H1 (cell line): ENCODE results near the gene ADM5. TPM values are rescaled to one million over a fixed set of nuclear protein-coding genes. Genes with fewer than 3 reads are reported as not detected.

Experiments used
- BACH1 ChIP-seq: IDR thresholded peaks from 2 replicates; pipeline ENCODE4 v1.6.1; 2012; ENCODE audit warnings: low read length, improper control_type of control experiment
- BCL11A ChIP-seq, 2 experiments: IDR thresholded peaks; one replicate each; pipeline ENCODE4 v1.6.1; 2011; ENCODE audit warnings: low read depth in 2 of 2, low read length in 2 of 2, mild to moderate bottlenecking in 2 of 2
- CBX8 ChIP-seq: fragments of 300-800, 300-1000 bp; sonication (generic); IDR thresholded peaks from 2 replicates; pipeline ENCODE4 v1.7.1; 2016; ENCODE audit warnings: low read depth, low read length, borderline replicate concordance
- CHD1 ChIP-seq: IDR thresholded peaks from 2 replicates; pipeline ENCODE4 v1.6.1; 2012; ENCODE audit warnings: low read depth, low read length, improper control_type of control experiment
- CREB1 ChIP-seq: IDR thresholded peaks from 2 replicates; pipeline ENCODE4 v1.6.1; 2012; ENCODE audit warnings: inconsistent platforms
- E2F6 ChIP-seq: IDR thresholded peaks from 2 replicates; pipeline ENCODE4 v1.6.1; 2012; ENCODE audit warnings: inconsistent platforms
- EGR1 ChIP-seq: IDR thresholded peaks from 2 replicates; pipeline ENCODE4 v1.6.1; 2011; ENCODE audit warnings: low read depth, low read length, borderline replicate concordance
- FOSL1 ChIP-seq: IDR thresholded peaks from 2 replicates; pipeline ENCODE4 v1.6.1; 2011; ENCODE audit warnings: mild to moderate bottlenecking, low read depth, low read length, moderate library complexity; ENCODE audit not compliant: insufficient read depth
- GTF2F1 ChIP-seq: IDR thresholded peaks from 2 replicates; pipeline ENCODE4 v1.6.1; 2012; ENCODE audit warnings: low read depth, low read length, improper control_type of control experiment, borderline replicate concordance
- NANOG ChIP-seq: IDR thresholded peaks from 2 replicates; pipeline ENCODE4 v1.6.1; 2011; ENCODE audit warnings: low read length, low read depth, mild to moderate bottlenecking, inconsistent platforms; ENCODE audit not compliant: insufficient read depth, poor library complexity, severe bottlenecking
- NRF1 ChIP-seq: IDR thresholded peaks from 2 replicates; pipeline ENCODE4 v1.6.1; 2011; ENCODE audit warnings: mild to moderate bottlenecking, low read depth, low read length, improper control_type of control experiment
- PHF8 ChIP-seq: fragments of 200-600 bp; sonication (generic); conservative IDR thresholded peaks from 2 replicates; pipeline ENCODE4 v1.7.1; 2012; ENCODE audit warnings: low read depth, mild to moderate bottlenecking, inconsistent platforms, low read length, moderate library complexity
- POU5F1 ChIP-seq: IDR thresholded peaks from 2 replicates; pipeline ENCODE4 v1.6.1; 2011; ENCODE audit warnings: low read depth, mild to moderate bottlenecking, low read length, moderate library complexity
- RFX5 ChIP-seq: IDR thresholded peaks from 2 replicates; pipeline ENCODE4 v1.6.1; 2011; ENCODE audit warnings: low read depth, low read length, improper control_type of control experiment, borderline replicate concordance
- SIN3A ChIP-seq, 2 experiments: IDR thresholded peaks in 1 of 2; conservative IDR thresholded peaks in 1 of 2; 2 replicates each; pipeline ENCODE4 v1.6.1; 2011 to 2012; ENCODE audit warnings: low read length in 2 of 2, improper control_type of control experiment in 1 of 2, low read depth in 1 of 2, mild to moderate bottlenecking in 1 of 2
- SIRT6 ChIP-seq: IDR thresholded peaks from one replicate; pipeline ENCODE4 v1.7.1; 2012; ENCODE audit warnings: low read length, inconsistent platforms
- SIX5 ChIP-seq: IDR thresholded peaks from 2 replicates; pipeline ENCODE4 v1.6.1; 2011; ENCODE audit warnings: mild to moderate bottlenecking, low read depth, low read length
- SP2 ChIP-seq: IDR thresholded peaks from 2 replicates; pipeline ENCODE4 v1.6.1; 2012; ENCODE audit warnings: mild to moderate bottlenecking, low read length, inconsistent platforms
- SRF ChIP-seq: IDR thresholded peaks from 2 replicates; pipeline ENCODE4 v1.6.1; 2011; ENCODE audit warnings: mild to moderate bottlenecking, low read depth, low read length, moderate library complexity
- TAF1 ChIP-seq: IDR thresholded peaks from 2 replicates; pipeline ENCODE4 v1.6.1; 2011; ENCODE audit warnings: mild to moderate bottlenecking, low read depth, low read length
- TCF12 ChIP-seq: IDR thresholded peaks from 2 replicates; pipeline ENCODE4 v1.6.1; 2011; ENCODE audit warnings: low read depth, mild to moderate bottlenecking, low read length
- YY1 ChIP-seq: IDR thresholded peaks from 2 replicates; pipeline ENCODE4 v1.6.1; 2011; ENCODE audit warnings: low read depth, mild to moderate bottlenecking, low read length
- polyA plus RNA-seq, 7 experiments: library from polyadenylated mRNA; depleted of rRNA in 3 of 7; stranded (reverse) in 5 of 7; unstranded in 2 of 7; fragments of >200 nt in 5 of 7; fragments of 200-250 nt in 2 of 7; gene quantifications; 1 replicate in 5 of 7; 2 replicates in 1 of 7; 4 replicates in 1 of 7; pipeline versions ENCODE4 v1.2.1 to v1.2.3, GENCODE V29; 2011 to 2013; ENCODE audit warnings: missing spikeins in 2 of 7, mixed read lengths in 2 of 7
- total RNA-seq: library from RNA; stranded (reverse); fragmentation: NEBNext Ultra II Directional; extraction: Animal tissue kit (Norgen Biotek cat#: 25700); gene quantifications from 2 replicates; pipeline ENCODE4 v1.2.1, GENCODE V29; 2021

Gene ADM5
- total and polyA plus RNA-seq, 2 of the 8 experiments (the other 6 are each of a cell fraction or from before 2014, with no cell fraction given), result 2.5 to 2.6 TPM

- no peak for TF ChIP-seq SIN3A (conservative IDR thresholded peaks at IDR 0.05 in 1 of 2, IDR thresholded peaks at IDR 0.05 in 1 of 2; ENCODE audit: low read depth in 1 of 2, low read length in 2 of 2)
- no peak for TF ChIP-seq CHD1
- TF ChIP-seq SIX5, result no peak
- no peak for TF ChIP-seq TCF12
- TF ChIP-seq SP2, result peak; percentile 93
- no peak for TF ChIP-seq CBX8
- TF ChIP-seq SIRT6, result no peak
- TF ChIP-seq FOSL1, result no peak
- TF ChIP-seq BCL11A (IDR thresholded peaks at IDR 0.05; ENCODE audit: low read depth in 2 of 2, low read length in 2 of 2), result no peak
- no peak for TF ChIP-seq SRF
- peak; percentile 90 for TF ChIP-seq CREB1
- TF ChIP-seq EGR1, result no peak
- no peak for TF ChIP-seq BACH1
- TF ChIP-seq YY1, result no peak
- 0 out of 2 replicates have a peak, but pooled peaks have one; percentile 8 for TF ChIP-seq E2F6
- no peak for TF ChIP-seq NANOG
- no peak for TF ChIP-seq POU5F1
- TF ChIP-seq TAF1, result no peak
- TF ChIP-seq RFX5, result no peak
- TF ChIP-seq PHF8, result no peak
- TF ChIP-seq GTF2F1, result no peak
- no peak for TF ChIP-seq NRF1
Measured at GRCh38 chr19:49676784-49677230, 12.6 kb upstream of the ADM5 start (continued).
